DOHH2 (cell line): ENCODE data around the gene MFAP4.

Experiments
- H3F3A ChIP-seq: fragments of 200-600 bp; sonication (generic), shearing (Covaris generic); 2 replicates; pipeline ENCODE4 v1.6.0; 2016; ENCODE audit warnings: antibody characterized with exemption, mild to moderate bottlenecking; ENCODE audit not compliant: control insufficient read depth, insufficient read depth
- H3K27ac ChIP-seq: fragments of 200-600 bp; sonication (generic); 2 replicates; pipeline ENCODE4 v1.5.1; 2014; ENCODE audit warnings: low read depth, mild to moderate bottlenecking, low read length, moderate library complexity
- H3K27me3 ChIP-seq: fragments of 200-600 bp; sonication (generic); 2 replicates; pipeline ENCODE4 v1.6.1; 2014; ENCODE audit warnings: mild to moderate bottlenecking, low read length, mixed read lengths; ENCODE audit not compliant: control insufficient read depth
- H3K36me3 ChIP-seq: fragments of 200-600 bp; sonication (generic); 2 replicates; pipeline ENCODE4 v1.6.1; 2014; ENCODE audit warnings: mild to moderate bottlenecking, low read length, moderate library complexity, mixed read lengths; ENCODE audit not compliant: control insufficient read depth
- H3K4me1 ChIP-seq: fragments of 200-600 bp; sonication (generic); 2 replicates; pipeline ENCODE4 v1.6.1; 2014; ENCODE audit warnings: mild to moderate bottlenecking, low read length, mixed read lengths; ENCODE audit not compliant: control insufficient read depth
- H3K4me2 ChIP-seq: fragments of 200-600 bp; sonication (generic); 2 replicates; pipeline ENCODE4 v1.6.0; 2014; ENCODE audit warnings: mild to moderate bottlenecking, low read length, moderate library complexity
- H3K4me3 ChIP-seq: fragments of 200-600 bp; sonication (generic); 2 replicates; pipeline ENCODE4 v1.5.1; 2014; ENCODE audit warnings: mild to moderate bottlenecking, low read length, mixed read lengths
- H3K79me2 ChIP-seq: fragments of 200-600 bp; sonication (generic); 2 replicates; pipeline ENCODE4 v1.6.1; 2014; ENCODE audit warnings: mild to moderate bottlenecking, low read length, mixed read lengths; ENCODE audit not compliant: control insufficient read depth
- H3K9me2 ChIP-seq: fragments of 200-600 bp; sonication (generic); replicated peaks from 2 replicates; pipeline ENCODE4 v1.6.1; 2014; ENCODE audit warnings: mild to moderate bottlenecking, low read length, mixed read lengths; ENCODE audit not compliant: control insufficient read depth
- H3K9me3 ChIP-seq: fragments of 200-600 bp; sonication (generic); 2 replicates; pipeline ENCODE4 v1.6.1; 2014; ENCODE audit warnings: antibody characterized with exemption, low read length, mixed read lengths; ENCODE audit not compliant: control insufficient read depth, insufficient read depth
- H4K20me1 ChIP-seq: fragments of 200-600 bp; sonication (generic); 2 replicates; pipeline ENCODE4 v1.6.0; 2014; ENCODE audit warnings: low read depth, mild to moderate bottlenecking, antibody characterized with exemption, low read length, moderate library complexity; ENCODE audit not compliant: control insufficient read depth, insufficient read depth
- CTCF ChIP-seq: fragments of 200-600 bp; sonication (generic); IDR thresholded peaks from one replicate; pipeline ENCODE4 v1.5.1; 2014; ENCODE audit warnings: antibody characterized with exemption, mild to moderate bottlenecking, low read depth, low read length; ENCODE audit not compliant: poor library complexity, severe bottlenecking
- EZH2phosphoT487 ChIP-seq: fragments of 200-600 bp; sonication (generic); IDR thresholded peaks from 2 replicates; pipeline ENCODE4 v1.6.1; 2017; ENCODE audit warnings: borderline replicate concordance, mild to moderate bottlenecking, antibody characterized with exemption, low read length, moderate library complexity, mixed read lengths

Gene MFAP4

GRCh38 chr17:19417611-19418010 is 30.6 kb upstream of the MFAP4 start:
- H3K27ac ChIP-seq, result no peak overlapping the region
- H3K4me1 ChIP-seq, result no peaks in the 10 kb centered on the region
- H3K4me3 ChIP-seq, result no peak overlapping the region
- no peaks in the 10 kb centered on the region for H3K9me3 ChIP-seq
- no peak overlapping the region for H3K4me2 ChIP-seq
- no peaks in the 10 kb centered on the region for H3K79me2 ChIP-seq
- H3K27me3 ChIP-seq, result peaks cover 13% of the 10 kb centered on the region
- TF ChIP-seq EZH2phosphoT487 (no peak), CTCF (no peak)
- no peaks in the 10 kb centered on the region for H3F3A ChIP-seq
- no peaks in the 10 kb centered on the region for H3K36me3 ChIP-seq
- no peaks in the 10 kb centered on the region for H3K9me2 ChIP-seq
- H4K20me1 ChIP-seq, result no peaks in the 10 kb centered on the region

GRCh38 chr17:19415806-19416775 is 29.1 kb upstream of the MFAP4 start:
- TF ChIP-seq CTCF (no peak), EZH2phosphoT487 (no peak)
- Histone ChIP-seq H3F3A (no peaks in the 10 kb centered on the region), H3K9me2 (no peaks in the 10 kb centered on the region), H3K4me3 (no peak overlapping the region), H3K79me2 (no peaks in the 10 kb centered on the region), H3K9me3 (no peaks in the 10 kb centered on the region), H3K27me3 (peaks cover 13% of the 10 kb centered on the region), H3K36me3 (no peaks in the 10 kb centered on the region), H3K4me1 (no peaks in the 10 kb centered on the region), H4K20me1 (no peaks in the 10 kb centered on the region), H3K27ac (no peak overlapping the region), H3K4me2 (no peak overlapping the region)

- TF ChIP-seq CTCF (no peak), EZH2phosphoT487 (no peak)
- H3K4me3 ChIP-seq, result no peak overlapping the region
- no peaks in the 10 kb centered on the region for H3F3A ChIP-seq
- no peaks in the 10 kb centered on the region for H4K20me1 ChIP-seq
- H3K4me1 ChIP-seq, result no peaks in the 10 kb centered on the region
- H3K9me3 ChIP-seq, result no peaks in the 10 kb centered on the region
- H3K9me2 ChIP-seq, result no peaks in the 10 kb centered on the region
- H3K4me2 ChIP-seq, result no peak overlapping the region
- no peaks in the 10 kb centered on the region for H3K79me2 ChIP-seq
- H3K27ac ChIP-seq, result no peak overlapping the region
- H3K27me3 ChIP-seq, result peaks cover 13% of the 10 kb centered on the region
- no peaks in the 10 kb centered on the region for H3K36me3 ChIP-seq
Measured at GRCh38 chr17:19415311-19415710, 28.3 kb upstream of the MFAP4 start.
